Caco-2 (cell line): ENCODE data around the gene CTR9. TPM values are rescaled to one million over a fixed set of nuclear protein-coding genes. Genes with fewer than 3 reads are reported as not detected.

ENCODE experiments used
- BruUV-seq: library from RNA; stranded (reverse); fragments of 400-500 nt; replicated peaks from 2 replicates; lab custom pipeline; 2021; lab: Mats Ljungman, UMichigan
- CTCF ChIA-PET: fragments of 300-600 bp; sonication (Branson Sonifier 250); formaldehyde crosslinking; loops from one replicate; lab custom pipeline; 2022; ENCODE audit warnings: antibody characterized with exemption; lab: Charles Lee
- POLR2A ChIA-PET: fragments of 300-600 bp; sonication (Branson Sonifier 250); formaldehyde crosslinking; loops from one replicate; lab custom pipeline; 2022; ENCODE audit warnings: antibody characterized with exemption; lab: Charles Lee
- DNase-seq, 2 experiments: peaks; one replicate each; pipeline versions ENCODE4 v3.0.0 to v3.0.0-alpha.2; 2020 to 2022
- H3K27me3 ChIP-seq: replicated peaks from 2 replicates; pipeline ENCODE4 v1.6.0; 2011; ENCODE audit warnings: low read length; ENCODE audit not compliant: control insufficient read depth, insufficient read depth
- H3K36me3 ChIP-seq: 2 replicates; pipeline ENCODE4 v1.5.1; 2011; ENCODE audit warnings: low read length; ENCODE audit not compliant: control insufficient read depth, insufficient read depth
- H3K4me1 ChIP-seq: fragments of 250-450 bp; sonication (Bioruptor Pico); 2 replicates; pipeline ENCODE4 v1.5.1; 2020; ENCODE audit warnings: mild to moderate bottlenecking
- H3K4me3 ChIP-seq: 2 replicates; pipeline ENCODE4 v1.5.1; 2011; ENCODE audit warnings: low read depth, mild to moderate bottlenecking, control low read depth, low read length
- H3K9me3 ChIP-seq: fragments of 250-450 bp; sonication (Bioruptor Pico); 2 replicates; pipeline ENCODE4 v1.5.1; 2020; ENCODE audit warnings: mild to moderate bottlenecking, moderate library complexity
- H3K27ac Mint-ChIP-seq: one replicate; pipeline ENCODE4 v1.8.0; 2022; ENCODE audit warnings: mixed read lengths; ENCODE audit not compliant: unreplicated experiment
- H3K27me3 Mint-ChIP-seq: one replicate; pipeline ENCODE4 v1.8.0; 2022; ENCODE audit warnings: mixed read lengths; ENCODE audit not compliant: insufficient read depth, unreplicated experiment
- H3K36me3 Mint-ChIP-seq: one replicate; pipeline ENCODE4 v1.8.0; 2022; ENCODE audit warnings: mild to moderate bottlenecking, mixed read lengths; ENCODE audit not compliant: insufficient read depth, unreplicated experiment
- H3K4me1 Mint-ChIP-seq: one replicate; pipeline ENCODE4 v1.8.0; 2022; ENCODE audit warnings: low read depth, mixed read lengths; ENCODE audit not compliant: unreplicated experiment
- H3K4me3 Mint-ChIP-seq: one replicate; pipeline ENCODE4 v1.8.0; 2022; ENCODE audit warnings: mild to moderate bottlenecking, moderate library complexity, mixed read lengths; ENCODE audit not compliant: unreplicated experiment
- H3K9me3 Mint-ChIP-seq: one replicate; pipeline ENCODE4 v1.8.0; 2022; ENCODE audit warnings: mixed read lengths; ENCODE audit not compliant: unreplicated experiment
- CTCF ChIP-seq, 2 experiments: fragments of 200-600 bp in 1 of 2; IDR thresholded peaks; 1 replicate in 1 of 2; 2 replicates in 1 of 2; pipeline versions ENCODE4 v1.5.1 to v1.8.0; 2011 to 2022; ENCODE audit warnings: antibody characterized with exemption in 1 of 2, control low read depth in 1 of 2, inconsistent platforms in 1 of 2, low read depth in 1 of 2, low read length in 1 of 2, mild to moderate bottlenecking in 1 of 2, moderate library complexity in 1 of 2; ENCODE audit not compliant: insufficient read depth in 1 of 2, severe bottlenecking in 1 of 2, unreplicated experiment in 1 of 2
- intact Hi-C: fragments of 100-400 bp; cut with micrococcal nuclease; formaldehyde crosslinking; loops from one replicate; pipeline ENCODE4 v1.10.0; 2022; ENCODE audit not compliant: unreplicated experiment
- total RNA-seq: library from RNA; stranded (reverse); gene quantifications from 2 replicates; pipeline ENCODE4 v1.2.3, GENCODE V29; 2022

The CTR9 gene
- total RNA-seq, 1 experiment from 2014 or later: 54.0 TPM

GRCh38 chr11:10746871-10747270, 4.2 kb upstream of the CTR9 start:
- H3K36me3 Mint-ChIP-seq: peaks cover 14% of the 10 kb centered on the region
- no peaks in the 10 kb centered on the region for H3K9me3 ChIP-seq
- no peaks in the 10 kb centered on the region for H3K9me3 Mint-ChIP-seq
- no peaks in the 10 kb centered on the region for H3K27me3 Mint-ChIP-seq
- intact Hi-C loops: no loop called here
- H3K4me1 Mint-ChIP-seq: peaks cover 21% of the 10 kb centered on the region
- H3K27ac Mint-ChIP-seq: no peak overlapping the region
- ChIA-PET POLR2A (no interaction called here), CTCF (no interaction called here)
- H3K4me3 Mint-ChIP-seq: no peak overlapping the region
- H3K36me3 ChIP-seq: no peaks in the 10 kb centered on the region
- H3K4me3 ChIP-seq: no peak overlapping the region
- no TSS peak for BruUV-seq
- H3K4me1 ChIP-seq: peaks cover 22% of the 10 kb centered on the region
- no peaks in the 10 kb centered on the region for H3K27me3 ChIP-seq
- DNase-seq: no peak
- TF ChIP-seq CTCF (IDR thresholded peaks at IDR 0.05; ENCODE audit: insufficient read depth in 1 of 2, low read depth in 1 of 2, low read length in 1 of 2, severe bottlenecking in 1 of 2, unreplicated experiment in 1 of 2): no peak

GRCh38 chr11:10747733-10748132, 3.3 kb upstream of the CTR9 start:
- H3K27ac Mint-ChIP-seq: no peak overlapping the region
- no peak for TF ChIP-seq CTCF (IDR thresholded peaks at IDR 0.05; ENCODE audit: insufficient read depth in 1 of 2, low read depth in 1 of 2, low read length in 1 of 2, severe bottlenecking in 1 of 2, unreplicated experiment in 1 of 2)
- peaks cover 22% of the 10 kb centered on the region for H3K4me1 ChIP-seq
- intact Hi-C loops: no loop called here
- H3K4me3 Mint-ChIP-seq: no peak overlapping the region
- ChIA-PET POLR2A (no interaction called here), CTCF (no interaction called here)
- H3K4me1 Mint-ChIP-seq: peaks cover 20% of the 10 kb centered on the region
- H3K36me3 Mint-ChIP-seq: peaks cover 14% of the 10 kb centered on the region
- no peak for DNase-seq
- H3K9me3 ChIP-seq: no peaks in the 10 kb centered on the region
- no peaks in the 10 kb centered on the region for H3K27me3 Mint-ChIP-seq
- BruUV-seq: no TSS peak
- no peaks in the 10 kb centered on the region for H3K9me3 Mint-ChIP-seq
- H3K36me3 ChIP-seq: no peaks in the 10 kb centered on the region
- H3K27me3 ChIP-seq: no peaks in the 10 kb centered on the region
- no peak overlapping the region for H3K4me3 ChIP-seq

- no peak for DNase-seq
- ChIA-PET POLR2A (interaction anchor here (0.5 kb wide), 1 partner anchor 164 kb away, joined by 6 read pairs; no protein-coding TSS in a partner anchor), CTCF (no interaction called here)
- peaks cover 14% of the 10 kb centered on the region for H3K36me3 Mint-ChIP-seq
- H3K4me1 Mint-ChIP-seq: peaks cover 6% of the 10 kb centered on the region
- intact Hi-C loops: no loop called here
- H3K27ac Mint-ChIP-seq: no peak overlapping the region
- Histone ChIP-seq H3K9me3 (no peaks in the 10 kb centered on the region), H3K36me3 (no peaks in the 10 kb centered on the region), H3K4me3 (no peak overlapping the region), H3K4me1 (peaks cover 13% of the 10 kb centered on the region; the same call in 1 of the 2 replicates), H3K27me3 (no peaks in the 10 kb centered on the region)
- TF ChIP-seq CTCF (IDR thresholded peaks at IDR 0.05; ENCODE audit: insufficient read depth in 1 of 2, low read depth in 1 of 2, low read length in 1 of 2, severe bottlenecking in 1 of 2, unreplicated experiment in 1 of 2): no peak
- BruUV-seq: no TSS peak
- H3K4me3 Mint-ChIP-seq: no peak overlapping the region
- H3K9me3 Mint-ChIP-seq: no peaks in the 10 kb centered on the region
- no peaks in the 10 kb centered on the region for H3K27me3 Mint-ChIP-seq
Measured at GRCh38 chr11:10749476-10749875, 1.6 kb upstream of the CTR9 start.
